SK-N-SH (cell line): ENCODE data around the gene PRMT9.

ENCODE experiments used
- CTCF ChIP-seq: fragments of 200-600 bp; sonication (generic); IDR thresholded peaks from 2 replicates; pipeline ENCODE4 v1.6.1; 2017; ENCODE audit warnings: antibody characterized with exemption, mild to moderate bottlenecking, moderate library complexity
- EP300 ChIP-seq, 2 experiments: IDR thresholded peaks; 2 replicates each; pipeline versions ENCODE4 v1.4.0 to v1.6.1; 2012; ENCODE audit warnings: borderline replicate concordance in 1 of 2, low read depth in 1 of 2, low read length in 1 of 2
- MAX ChIP-seq: IDR thresholded peaks from 2 replicates; pipeline ENCODE4 v1.4.0; 2012; ENCODE audit warnings: low read depth
- MXI1 ChIP-seq: IDR thresholded peaks from 2 replicates; pipeline ENCODE4 v1.6.1; 2012; ENCODE audit warnings: mild to moderate bottlenecking, low read depth, low read length, improper control_type of control experiment
- POLR2AphosphoS5 ChIP-seq: IDR thresholded peaks from 2 replicates; pipeline ENCODE4 v1.6.1; 2012; ENCODE audit warnings: low read depth, low read length
- REST ChIP-seq: IDR thresholded peaks from 2 replicates; pipeline ENCODE4 v1.6.1; 2012; ENCODE audit warnings: mild to moderate bottlenecking, low read depth, low read length, moderate library complexity
- RFX5 ChIP-seq: IDR thresholded peaks from 2 replicates; pipeline ENCODE4 v1.6.1; 2012; ENCODE audit warnings: mild to moderate bottlenecking, improper control_type of control experiment, low read length
- TAF1 ChIP-seq: IDR thresholded peaks from 2 replicates; pipeline ENCODE4 v1.6.1; 2012; ENCODE audit warnings: low read depth, mild to moderate bottlenecking, low read length, moderate library complexity, borderline replicate concordance
- USF1 ChIP-seq: IDR thresholded peaks from 2 replicates; pipeline ENCODE4 v1.4.0; 2012; ENCODE audit warnings: low read depth, borderline replicate concordance

- TF ChIP-seq CTCF, result no peak
- no peak for TF ChIP-seq MAX
- no peak for TF ChIP-seq MXI1
- TF ChIP-seq RFX5, result no peak
- no peak for TF ChIP-seq USF1
- TF ChIP-seq TAF1, result no peak
- TF ChIP-seq POLR2AphosphoS5, result no peak
- no peak for TF ChIP-seq REST
- no peak for TF ChIP-seq EP300 (IDR thresholded peaks at IDR 0.05; ENCODE audit: borderline replicate concordance in 1 of 2, low read depth in 1 of 2, low read length in 1 of 2)
Measured at GRCh38 chr4:147678796-147679549, 5.0 kb downstream of the PRMT9 start.
